ENCODE data around the gene SERINC5.

DNA sequence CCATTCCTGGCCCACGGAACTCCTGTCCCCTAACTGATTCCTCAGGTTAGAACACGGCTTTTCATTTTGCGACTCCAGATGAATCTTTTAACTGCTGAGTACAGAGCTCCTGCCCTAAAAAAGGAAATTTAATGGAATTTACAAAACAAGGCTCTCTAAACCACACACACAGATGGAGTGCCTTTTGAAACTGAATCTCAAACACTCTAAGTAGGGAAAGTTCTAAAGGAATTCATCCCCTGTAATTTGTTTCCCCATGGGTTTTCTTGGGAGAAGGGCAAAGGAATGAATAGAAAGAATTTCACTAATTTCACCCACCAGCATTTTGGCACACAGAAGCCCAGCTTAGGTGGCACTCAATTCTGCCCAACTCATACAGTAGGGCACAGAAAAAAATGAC, 114.2 kb downstream of the SERINC5 start:
- TF ChIP-seq CTCF (IDR thresholded peaks at IDR 0.05) (no peak), ZFX (IDR thresholded peaks at IDR 0.05; ENCODE audit: borderline replicate concordance) (no peak)
